Osteoblast (primary cell): ENCODE data around the gene FRMD5. TPM values are rescaled to one million over a fixed set of nuclear protein-coding genes. Genes with fewer than 3 reads are reported as not detected.
A peak's percentile ranks its signal among the peaks of the same experiment; 100 is the strongest.

Experiments
- DNase-seq: peaks from one replicate; pipeline ENCODE4 v3.0.0; 2011; ENCODE audit warnings: low spot score, mixed read lengths; ENCODE audit not compliant: insufficient read length; ENCODE audit errors: missing footprints
- H2AFZ ChIP-seq: 2 replicates; pipeline ENCODE4 v1.6.0; 2011; ENCODE audit warnings: mild to moderate bottlenecking, low read length
- H3K27ac ChIP-seq: 2 replicates; pipeline ENCODE4 v1.5.1; 2011; ENCODE audit warnings: mild to moderate bottlenecking, low read depth, low read length, moderate library complexity
- H3K27me3 ChIP-seq: 2 replicates; pipeline ENCODE4 v1.6.0; 2012; ENCODE audit warnings: mild to moderate bottlenecking, control low read depth, inconsistent platforms, low read length, moderate library complexity; ENCODE audit not compliant: insufficient read depth
- H3K36me3 ChIP-seq: 2 replicates; pipeline ENCODE4 v1.5.1; 2011; ENCODE audit warnings: mild to moderate bottlenecking, low read length, control low read depth, moderate library complexity; ENCODE audit not compliant: insufficient read depth
- H3K4me1 ChIP-seq: 2 replicates; pipeline ENCODE4 v1.5.1; 2011; ENCODE audit warnings: mild to moderate bottlenecking, low read length, control low read depth, moderate library complexity; ENCODE audit not compliant: insufficient read depth
- H3K4me2 ChIP-seq: 2 replicates; pipeline ENCODE4 v1.6.0; 2011; ENCODE audit warnings: mild to moderate bottlenecking, low read length; ENCODE audit not compliant: insufficient read depth
- H3K4me3 ChIP-seq: fragments of 200-600 bp; sonication (generic); 3 replicates; pipeline ENCODE4 v1.5.1; 2012; ENCODE audit warnings: mild to moderate bottlenecking, low read length, inconsistent platforms; ENCODE audit not compliant: insufficient read depth
- H3K79me2 ChIP-seq: 2 replicates; pipeline ENCODE4 v1.6.0; 2012; ENCODE audit warnings: mild to moderate bottlenecking, low read length, control low read depth, inconsistent platforms; ENCODE audit not compliant: insufficient read depth
- H3K9me3 ChIP-seq: 2 replicates; pipeline ENCODE4 v1.5.1; 2011; ENCODE audit warnings: low read depth, low read length, control low read depth
- H4K20me1 ChIP-seq: 2 replicates; pipeline ENCODE4 v1.6.0; 2012; ENCODE audit warnings: mild to moderate bottlenecking, low read length, control low read depth; ENCODE audit not compliant: insufficient read depth
- CTCF ChIP-seq: IDR thresholded peaks from 2 replicates; pipeline ENCODE4 v1.5.1; 2011; ENCODE audit warnings: mild to moderate bottlenecking, low read depth, low read length, moderate library complexity; ENCODE audit errors: extremely low read depth
- total RNA-seq: library from RNA; depleted of rRNA; stranded (reverse); fragments of >200 nt; gene quantifications from 2 replicates; pipeline ENCODE4 v1.2.3, GENCODE V29; 2012

Gene FRMD5
- total RNA-seq, 1 donor: 3.3 TPM

GRCh38 chr15:43934480-43934879, 260.6 kb downstream of the FRMD5 start:
- H3K4me2 ChIP-seq: no peak overlapping the region
- DNase-seq: peak; percentile 43
- no peak for TF ChIP-seq CTCF
- peaks cover 4% of the 10 kb centered on the region for H3K79me2 ChIP-seq
- H4K20me1 ChIP-seq: no peaks in the 10 kb centered on the region
- H3K27me3 ChIP-seq: no peaks in the 10 kb centered on the region
- peaks cover 41% of the 10 kb centered on the region for H3K4me1 ChIP-seq
- no peaks in the 10 kb centered on the region for H3K36me3 ChIP-seq
- no peak overlapping the region for H2AFZ ChIP-seq
- no peak overlapping the region for H3K4me3 ChIP-seq
- no peaks in the 10 kb centered on the region for H3K9me3 ChIP-seq
- H3K27ac ChIP-seq: no peak overlapping the region

- peak; percentile 81 for DNase-seq
- H3K4me2 ChIP-seq: peak overlapping the region; percentile 21
- H3K27me3 ChIP-seq: no peaks in the 10 kb centered on the region
- H3K9me3 ChIP-seq: no peaks in the 10 kb centered on the region
- H3K27ac ChIP-seq: peak overlapping the region; percentile 31
- no peaks in the 10 kb centered on the region for H3K36me3 ChIP-seq
- H4K20me1 ChIP-seq: no peaks in the 10 kb centered on the region
- H3K4me1 ChIP-seq: peaks cover 41% of the 10 kb centered on the region
- no peak for TF ChIP-seq CTCF
- peaks cover 4% of the 10 kb centered on the region for H3K79me2 ChIP-seq
- peak overlapping the region; percentile 64 for H2AFZ ChIP-seq
- H3K4me3 ChIP-seq: no peak overlapping the region
These were observed 262.2 kb downstream of the FRMD5 start for GRCh38 chr15:43932907-43933306.

- no peak for DNase-seq
- peak overlapping the region; percentile 14 for H2AFZ ChIP-seq
- no peaks in the 10 kb centered on the region for H3K36me3 ChIP-seq
- H3K79me2 ChIP-seq: peaks cover 4% of the 10 kb centered on the region
- H3K27me3 ChIP-seq: no peaks in the 10 kb centered on the region
- H3K9me3 ChIP-seq: no peaks in the 10 kb centered on the region
- no peaks in the 10 kb centered on the region for H4K20me1 ChIP-seq
- no peak overlapping the region for H3K4me2 ChIP-seq
- peaks cover 41% of the 10 kb centered on the region for H3K4me1 ChIP-seq
- no peak overlapping the region for H3K27ac ChIP-seq
- TF ChIP-seq CTCF: no peak
- H3K4me3 ChIP-seq: no peak overlapping the region
These were observed 263.2 kb downstream of the FRMD5 start for GRCh38 chr15:43931790-43932435.

- no peak for DNase-seq
- no peak overlapping the region for H3K27ac ChIP-seq
- no peaks in the 10 kb centered on the region for H3K27me3 ChIP-seq
- no peak overlapping the region for H3K4me3 ChIP-seq
- H3K4me2 ChIP-seq: no peak overlapping the region
- no peak overlapping the region for H2AFZ ChIP-seq
- H3K36me3 ChIP-seq: no peaks in the 10 kb centered on the region
- no peaks in the 10 kb centered on the region for H3K9me3 ChIP-seq
- H3K79me2 ChIP-seq: peaks cover 4% of the 10 kb centered on the region
- peaks cover 41% of the 10 kb centered on the region for H3K4me1 ChIP-seq
- H4K20me1 ChIP-seq: no peaks in the 10 kb centered on the region
- no peak for TF ChIP-seq CTCF
These were observed 264.0 kb downstream of the FRMD5 start for GRCh38 chr15:43931119-43931518.
